Brain microvascular endothelial cell (primary cell): ENCODE data around the gene ABCC2.
"Not testable (repeated sequence)": the region's sequence is repeated elsewhere in the genome, so short reads cannot be mapped to it uniquely, and the experiment has no call there.

Experiments used
- DNase-seq: peaks from one replicate; pipeline ENCODE4 v3.0.0-alpha.2; 2020
- H3K27ac ChIP-seq: fragments of 250-450 bp; sonication (Bioruptor Pico); 2 replicates; pipeline ENCODE4 v1.5.1; 2020; ENCODE audit warnings: mild to moderate bottlenecking, moderate library complexity
- H3K27me3 ChIP-seq: fragments of 250-450 bp; sonication (Bioruptor Pico); replicated peaks from 2 replicates; pipeline ENCODE4 v1.5.1; 2020; ENCODE audit warnings: mild to moderate bottlenecking
- H3K36me3 ChIP-seq: fragments of 250-450 bp; sonication (Bioruptor Pico); replicated peaks from 2 replicates; pipeline ENCODE4 v1.5.1; 2020; ENCODE audit warnings: mild to moderate bottlenecking
- H3K4me3 ChIP-seq: 2 replicates; pipeline ENCODE4 v1.5.1; 2011; ENCODE audit warnings: low read depth, mild to moderate bottlenecking, control low read depth, low read length, moderate library complexity
- CTCF ChIP-seq: IDR thresholded peaks from 2 replicates; pipeline ENCODE4 v1.5.1; 2011; ENCODE audit warnings: low read depth, mild to moderate bottlenecking, moderate library complexity, low read length, control low read depth, inconsistent platforms; ENCODE audit errors: missing control alignments
- in situ Hi-C: cut with HindIII; loops from 2 replicates; pipeline ENCODE4 v1.10.0; 2017; ENCODE audit warnings: low sequenced_read_pairs, low pct_ligation_motif_present

The ABCC2 gene

DNA sequence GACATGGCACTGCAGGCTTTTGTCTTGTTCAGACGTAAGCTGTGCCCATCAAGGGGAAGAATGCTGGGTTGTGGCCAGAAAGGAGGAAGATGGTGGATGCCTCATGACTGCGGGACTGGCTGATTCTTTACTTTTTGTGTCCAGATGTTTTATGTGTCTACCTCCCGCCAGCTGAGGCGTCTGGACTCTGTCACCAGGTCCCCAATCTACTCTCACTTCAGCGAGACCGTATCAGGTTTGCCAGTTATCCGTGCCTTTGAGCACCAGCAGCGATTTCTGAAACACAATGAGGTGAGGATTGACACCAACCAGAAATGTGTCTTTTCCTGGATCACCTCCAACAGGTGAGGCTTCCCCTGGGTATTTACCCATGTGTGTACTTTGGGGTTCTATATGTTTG lies 53.5 kb downstream of the ABCC2 start:
- no peak overlapping the region for H3K4me3 ChIP-seq
- no peak overlapping the region for H3K27ac ChIP-seq
- DNase-seq = no peak
- H3K27me3 ChIP-seq = no peaks in the 10 kb centered on the region
- in situ Hi-C loops = loop anchor here (25.0 kb wide), 1 partner anchor 326 kb away; no protein-coding TSS in a partner anchor
- H3K36me3 ChIP-seq = no peaks in the 10 kb centered on the region
- TF ChIP-seq CTCF = no peak

DNA sequence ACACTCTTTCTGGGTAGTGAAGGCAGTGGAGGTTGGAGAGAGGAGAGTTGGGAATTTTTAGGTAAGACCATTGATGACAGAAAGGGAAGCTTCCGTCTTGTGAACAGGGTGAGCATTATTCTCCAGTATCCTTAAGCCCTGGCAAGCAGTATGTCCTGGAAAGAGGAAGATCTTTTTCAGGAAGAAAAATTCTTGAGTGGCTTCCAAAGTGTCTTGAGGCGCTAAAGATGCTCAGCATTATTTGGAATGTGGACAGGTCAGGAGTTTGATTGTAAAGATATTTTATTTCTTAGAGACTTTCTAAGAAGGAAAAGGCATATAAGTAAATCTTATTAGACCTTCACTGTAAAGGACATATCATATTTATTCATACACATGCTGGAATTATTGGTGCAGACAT lies 54.3 kb downstream of the ABCC2 start:
- in situ Hi-C loops = loop anchor here (25.0 kb wide), 1 partner anchor 326 kb away; no protein-coding TSS in a partner anchor
- Histone ChIP-seq H3K27ac (no peak overlapping the region), H3K27me3 (no peaks in the 10 kb centered on the region), H3K36me3 (no peaks in the 10 kb centered on the region), H3K4me3 (no peak overlapping the region)
- DNase-seq = no peak
- TF ChIP-seq CTCF = no peak

DNA sequence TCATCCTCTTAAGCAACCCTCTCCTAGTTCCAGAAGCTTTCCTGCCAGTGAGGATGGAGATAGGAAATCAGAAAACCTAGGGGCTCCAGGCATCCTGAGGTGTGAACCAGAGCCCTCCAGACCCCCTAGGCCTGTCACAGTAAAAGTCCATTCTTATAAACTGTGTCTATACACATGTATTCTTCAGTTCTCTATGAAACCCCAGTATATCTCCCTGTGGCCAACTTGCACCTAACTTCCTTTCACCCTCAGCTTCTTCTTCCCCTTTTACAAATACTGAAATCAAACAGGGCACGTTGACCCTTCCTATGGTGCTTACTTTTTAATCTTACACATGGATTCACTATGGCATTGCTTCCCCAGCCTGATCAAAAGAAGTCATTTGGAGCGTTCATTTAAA lies 58.4 kb downstream of the ABCC2 start:
- in situ Hi-C loops = loop anchor here (25.0 kb wide), 1 partner anchor 321 kb away; no protein-coding TSS in a partner anchor
- DNase-seq, H3K4me3 ChIP-seq, H3K27me3 ChIP-seq, H3K27ac ChIP-seq, H3K36me3 ChIP-seq: not testable (repeated sequence)

DNA sequence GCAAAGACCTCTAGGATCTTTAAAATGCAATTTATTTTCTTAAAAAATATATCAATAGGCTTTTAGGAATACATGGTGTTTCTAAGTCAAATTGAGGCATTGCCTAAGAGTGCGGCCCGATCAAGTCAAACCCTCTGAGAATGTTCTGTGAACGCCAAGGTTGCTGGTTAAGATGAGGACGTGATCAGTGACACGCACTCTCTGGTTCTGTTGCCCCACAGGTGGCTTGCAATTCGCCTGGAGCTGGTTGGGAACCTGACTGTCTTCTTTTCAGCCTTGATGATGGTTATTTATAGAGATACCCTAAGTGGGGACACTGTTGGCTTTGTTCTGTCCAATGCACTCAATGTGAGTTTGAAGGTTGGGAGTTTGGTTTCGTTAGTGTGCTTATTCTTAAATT lies 59.3 kb downstream of the ABCC2 start:
- TF ChIP-seq CTCF = no peak
- no peaks in the 10 kb centered on the region for H3K36me3 ChIP-seq
- H3K27ac ChIP-seq = no peak overlapping the region
- in situ Hi-C loops = loop anchor here (25.0 kb wide), 1 partner anchor 321 kb away; no protein-coding TSS in a partner anchor
- DNase-seq = no peak
- H3K27me3 ChIP-seq = no peaks in the 10 kb centered on the region
- H3K4me3 ChIP-seq = no peak overlapping the region

DNA sequence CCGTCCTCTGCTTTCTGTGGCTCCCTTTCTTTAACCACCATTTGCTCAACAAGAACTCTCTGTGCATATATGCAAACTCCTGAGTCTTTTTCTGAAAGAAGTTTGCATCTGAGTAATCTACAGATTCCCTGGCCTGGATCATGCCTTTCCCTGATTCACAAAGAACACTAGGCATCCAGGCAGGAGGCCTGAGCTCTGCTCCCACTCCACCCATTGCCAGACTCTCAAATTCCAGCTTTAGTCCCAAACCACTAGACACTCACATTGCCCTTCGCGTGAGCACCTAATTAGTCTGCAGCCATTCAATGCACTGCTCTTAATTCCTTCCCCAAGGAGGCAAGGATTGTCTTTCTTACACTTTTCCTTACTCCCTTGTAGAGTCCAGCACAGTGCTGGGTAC lies 60.9 kb downstream of the ABCC2 start:
- no peaks in the 10 kb centered on the region for H3K27me3 ChIP-seq
- no peak for TF ChIP-seq CTCF
- H3K4me3 ChIP-seq = no peak overlapping the region
- no peak for DNase-seq
- in situ Hi-C loops = loop anchor here (25.0 kb wide), 1 partner anchor 319 kb away; no protein-coding TSS in a partner anchor
- no peaks in the 10 kb centered on the region for H3K36me3 ChIP-seq
- no peak overlapping the region for H3K27ac ChIP-seq

GRCh38 chr10:99844433-99844955 lies 62.1 kb downstream of the ABCC2 start:
- in situ Hi-C loops = loop anchor here (25.0 kb wide), 1 partner anchor 318 kb away; no protein-coding TSS in a partner anchor
- DNase-seq = no peak
- H3K36me3 ChIP-seq = no peaks in the 10 kb centered on the region
- no peak for TF ChIP-seq CTCF
- H3K27ac ChIP-seq = no peak overlapping the region
- no peak overlapping the region for H3K4me3 ChIP-seq
- H3K27me3 ChIP-seq = no peaks in the 10 kb centered on the region
